Kidney epithelial cell (primary cell): ENCODE results near the gene CDK14. TPM values are rescaled to one million over a fixed set of nuclear protein-coding genes. Genes with fewer than 3 reads are reported as not detected.

Experiments used
- DNase-seq: peaks from one replicate; pipeline ENCODE4 v3.0.0-alpha.2; 2010; ENCODE audit warnings: low read depth
- H3K27me3 ChIP-seq: 2 replicates; pipeline ENCODE4 v1.6.0; 2011; ENCODE audit warnings: low read length; ENCODE audit not compliant: control insufficient read depth, insufficient read depth
- H3K36me3 ChIP-seq: 2 replicates; pipeline ENCODE4 v1.5.1; 2011; ENCODE audit warnings: low read length; ENCODE audit not compliant: control insufficient read depth, insufficient read depth
- H3K4me3 ChIP-seq: 2 replicates; pipeline ENCODE4 v1.5.1; 2011; ENCODE audit warnings: low read depth, mild to moderate bottlenecking, control low read depth, low read length
- total RNA-seq: library from RNA; depleted of rRNA; stranded (reverse); fragments of >200 nt; gene quantifications from 2 replicates; pipeline ENCODE4 v1.2.3, GENCODE V29; 2015
- TF ChIP-seq, protein P1 (sequence below): IDR thresholded peaks from 2 replicates; pipeline ENCODE4 v1.5.1; 2011; ENCODE audit warnings: mild to moderate bottlenecking, moderate library complexity, low read length, control low read depth, inconsistent platforms; ENCODE audit not compliant: insufficient read depth, poor library complexity, severe bottlenecking

CDK14 gene
- total RNA-seq, 1 donor from 2014 or later, result 18.2 TPM

DNA sequence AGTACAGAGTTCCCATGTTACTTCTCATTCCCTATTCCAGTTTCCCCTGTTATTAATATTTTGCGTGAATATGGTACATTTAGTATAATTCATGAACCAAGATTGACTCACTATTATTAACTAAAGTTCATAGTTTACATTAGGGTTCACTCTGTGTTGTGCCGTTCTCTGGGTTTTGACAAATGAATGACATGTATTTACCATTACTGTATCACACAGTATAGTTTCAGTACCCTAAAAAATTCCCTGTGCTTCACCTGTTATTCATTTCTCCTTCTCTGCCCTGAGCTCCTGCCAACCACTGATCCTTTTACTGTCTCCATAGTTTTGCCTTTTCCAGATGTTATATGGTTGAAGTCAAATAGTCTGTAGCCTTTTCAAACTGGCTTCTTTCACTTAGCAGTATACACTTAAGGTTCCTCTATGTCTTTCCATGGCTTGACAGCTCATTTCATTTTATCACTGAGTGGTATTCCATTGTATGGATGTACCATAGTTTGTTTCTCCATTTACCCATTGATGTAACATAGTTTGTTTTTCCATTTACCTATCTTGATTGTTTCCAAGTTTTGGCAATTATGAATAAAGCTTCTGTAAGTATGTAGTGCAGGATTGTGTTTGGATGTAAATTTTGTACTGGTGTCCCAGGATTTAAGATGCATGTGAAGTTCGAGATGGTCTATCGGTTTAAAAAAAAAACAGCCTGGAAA is 58.8 kb downstream of the CDK14 start:
- TF ChIP-seq, protein P1, sequence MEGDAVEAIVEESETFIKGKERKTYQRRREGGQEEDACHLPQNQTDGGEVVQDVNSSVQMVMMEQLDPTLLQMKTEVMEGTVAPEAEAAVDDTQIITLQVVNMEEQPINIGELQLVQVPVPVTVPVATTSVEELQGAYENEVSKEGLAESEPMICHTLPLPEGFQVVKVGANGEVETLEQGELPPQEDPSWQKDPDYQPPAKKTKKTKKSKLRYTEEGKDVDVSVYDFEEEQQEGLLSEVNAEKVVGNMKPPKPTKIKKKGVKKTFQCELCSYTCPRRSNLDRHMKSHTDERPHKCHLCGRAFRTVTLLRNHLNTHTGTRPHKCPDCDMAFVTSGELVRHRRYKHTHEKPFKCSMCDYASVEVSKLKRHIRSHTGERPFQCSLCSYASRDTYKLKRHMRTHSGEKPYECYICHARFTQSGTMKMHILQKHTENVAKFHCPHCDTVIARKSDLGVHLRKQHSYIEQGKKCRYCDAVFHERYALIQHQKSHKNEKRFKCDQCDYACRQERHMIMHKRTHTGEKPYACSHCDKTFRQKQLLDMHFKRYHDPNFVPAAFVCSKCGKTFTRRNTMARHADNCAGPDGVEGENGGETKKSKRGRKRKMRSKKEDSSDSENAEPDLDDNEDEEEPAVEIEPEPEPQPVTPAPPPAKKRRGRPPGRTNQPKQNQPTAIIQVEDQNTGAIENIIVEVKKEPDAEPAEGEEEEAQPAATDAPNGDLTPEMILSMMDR, result no peak
- no peak overlapping the region for H3K4me3 ChIP-seq
- no peak for DNase-seq
- no peaks in the 10 kb centered on the region for H3K27me3 ChIP-seq
- no peaks in the 10 kb centered on the region for H3K36me3 ChIP-seq

DNA sequence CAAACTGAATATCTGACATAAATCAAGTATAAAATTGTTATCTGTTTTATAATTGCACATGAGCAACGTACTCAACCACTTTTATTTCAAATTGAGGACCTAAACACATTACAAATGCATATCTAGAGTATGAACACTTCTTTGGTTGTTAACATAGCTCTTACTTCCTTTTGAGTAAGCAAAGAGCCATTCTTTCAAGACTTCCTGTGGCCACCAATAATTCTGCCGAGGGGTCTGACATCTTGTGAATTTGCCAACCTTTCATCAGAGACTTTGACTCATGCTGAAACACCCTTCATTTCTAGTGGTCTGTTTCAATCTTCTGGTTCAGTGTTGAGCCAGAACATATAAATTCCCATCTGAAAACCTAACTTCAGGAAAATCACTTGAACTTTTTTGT is 59.4 kb downstream of the CDK14 start:
- no peaks in the 10 kb centered on the region for H3K27me3 ChIP-seq
- H3K36me3 ChIP-seq, result no peaks in the 10 kb centered on the region
- TF ChIP-seq, protein P1, result no peak
- DNase-seq, result peak; percentile 54
- H3K4me3 ChIP-seq, result no peak overlapping the region

DNA sequence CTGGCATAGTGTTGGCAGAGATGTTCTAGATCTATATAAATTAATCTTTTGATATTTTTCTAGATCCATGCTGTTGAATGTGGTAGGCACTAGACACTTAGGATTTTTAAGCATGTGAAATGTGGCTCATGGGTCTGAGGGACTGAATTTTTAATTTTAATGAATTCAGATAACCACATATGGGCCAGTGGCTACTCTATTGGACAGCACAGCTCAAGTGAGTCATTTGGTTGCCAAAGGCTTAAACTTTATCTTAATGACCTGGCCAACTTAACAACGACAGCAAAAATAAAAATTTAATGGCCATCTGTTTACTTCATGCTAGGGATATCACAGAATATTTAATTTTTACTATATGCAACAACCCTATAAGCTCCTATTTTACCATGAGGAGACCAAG is 61.4 kb downstream of the CDK14 start:
- H3K36me3 ChIP-seq, result no peaks in the 10 kb centered on the region
- no peaks in the 10 kb centered on the region for H3K27me3 ChIP-seq
- no peak overlapping the region for H3K4me3 ChIP-seq
- TF ChIP-seq, protein P1, result no peak
- DNase-seq, result no peak

DNA sequence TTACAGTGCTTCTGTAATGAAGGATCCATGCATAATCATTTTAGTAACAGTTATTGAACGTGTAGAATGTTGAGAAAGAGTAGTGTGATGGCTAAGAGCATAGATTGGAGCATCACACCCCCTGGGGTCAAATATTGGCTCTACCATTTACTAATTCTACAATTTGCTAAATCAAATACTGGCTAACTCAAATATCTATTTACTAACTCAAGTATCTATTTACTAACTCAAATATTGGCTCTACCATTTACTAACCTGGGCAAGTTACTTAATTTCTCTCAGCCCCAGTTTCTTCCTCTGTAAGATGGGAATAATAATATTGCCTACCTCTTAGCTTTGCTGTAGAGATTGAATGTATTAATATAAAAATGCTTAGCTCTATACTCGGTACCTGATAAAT is 64.0 kb downstream of the CDK14 start:
- H3K36me3 ChIP-seq, result no peaks in the 10 kb centered on the region
- no peaks in the 10 kb centered on the region for H3K27me3 ChIP-seq
- no peak overlapping the region for H3K4me3 ChIP-seq
- TF ChIP-seq, protein P1, result no peak
- DNase-seq, result no peak

DNA sequence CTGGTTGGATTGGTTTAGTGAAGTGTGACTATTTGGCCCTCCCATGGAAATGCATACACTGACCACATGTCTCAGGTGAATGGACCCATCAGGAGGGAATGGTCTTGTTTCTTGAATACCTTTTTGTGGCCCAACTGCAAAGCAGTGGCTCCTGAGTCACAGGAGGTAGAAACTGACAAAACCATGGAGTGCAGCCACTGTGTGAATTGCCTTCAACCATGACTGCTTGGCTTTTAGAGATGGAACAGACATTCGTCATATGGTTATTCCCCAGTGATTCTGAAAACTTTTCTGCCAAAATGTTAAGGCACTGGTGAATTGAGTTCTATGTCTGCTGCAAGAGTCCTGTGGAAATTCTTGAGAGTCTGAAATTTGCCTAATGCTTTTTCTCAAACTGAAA is 64.7 kb downstream of the CDK14 start:
- TF ChIP-seq, protein P1, result no peak
- Histone ChIP-seq H3K27me3 (no peaks in the 10 kb centered on the region), H3K36me3 (no peaks in the 10 kb centered on the region), H3K4me3 (no peak overlapping the region)
- no peak for DNase-seq
